Uterus (tissue), 4 donors: ENCODE measurements around the gene NDE1. TPM values are rescaled to one million over a fixed set of nuclear protein-coding genes. Genes with fewer than 3 reads are reported as not detected.
A peak's percentile ranks its signal among the peaks of the same experiment; 100 is the strongest.
"Not testable (repeated sequence)": the region's sequence is repeated elsewhere in the genome, so short reads cannot be mapped to it uniquely, and the experiment has no call there.

Source experiments
- DNase-seq, 2 donors: peaks; one replicate each; pipeline ENCODE4 v3.0.0-alpha.2; 2019 to 2020
- H3K27ac ChIP-seq, 2 donors: fragments of 200-600 bp; sonication (generic); 1 replicate in 1 of 2; 2 replicates in 1 of 2; pipeline ENCODE4 v1.5.1; 2016 to 2018
- H3K27me3 ChIP-seq, 2 donors: fragments of 200-600 bp; sonication (generic); one replicate each; pipeline ENCODE4 v1.5.1; 2018 to 2019; ENCODE audit warnings: control low read depth in 1 of 2
- H3K36me3 ChIP-seq, 2 donors: fragments of 200-600 bp; sonication (generic); one replicate each; pipeline ENCODE4 v1.5.1; 2019; ENCODE audit warnings: control low read depth in 1 of 2
- H3K4me1 ChIP-seq, 2 donors: fragments of 200-600 bp; sonication (generic); one replicate each; pipeline ENCODE4 v1.5.1; 2018 to 2019; ENCODE audit warnings: control low read depth in 1 of 2
- H3K4me3 ChIP-seq, 2 donors: fragments of 200-600 bp; sonication (generic); 1 replicate in 1 of 2; 2 replicates in 1 of 2; pipeline ENCODE4 v1.5.1; 2018 to 2019; ENCODE audit warnings: mild to moderate bottlenecking in 1 of 2
- H3K9me3 ChIP-seq, 2 donors: fragments of 200-600 bp; sonication (generic); one replicate each; pipeline ENCODE4 v1.5.1; 2019; ENCODE audit warnings: control low read depth in 1 of 2
- POLR2A ChIP-seq, 2 donors: fragments of 450-650 bp; IDR thresholded peaks; one replicate each; pipeline ENCODE4 v1.6.1; 2016; ENCODE audit warnings: antibody characterized with exemption in 2 of 2, mild to moderate bottlenecking in 1 of 2, moderate library complexity in 1 of 2
- intact Hi-C: fragments of 100-400 bp; cut with DNase I; formaldehyde crosslinking; loops from one replicate; pipeline ENCODE4 v1.15.1; 2023; ENCODE audit warnings: low total_unique reads
- total RNA-seq, 4 donors: library from RNA; depleted of rRNA in 3 of 4; stranded (reverse); fragments of >200 nt in 3 of 4; gene quantifications; one replicate each; pipeline versions ENCODE4 v1.1.0 to v1.2.4, GENCODE V29; 2014 to 2023
- TF ChIP-seq, protein P1 (sequence below), 4 experiments: fragments of 200-600 bp in 2 of 4; fragments of 450-650 bp in 2 of 4; sonication (generic) in 2 of 4; IDR thresholded peaks; one replicate each; pipeline ENCODE4 v1.5.1; 2016 to 2019; ENCODE audit warnings: antibody characterized with exemption in 4 of 4, mild to moderate bottlenecking in 2 of 4, moderate library complexity in 1 of 4
- donor health status: DM: yes; HTN: yes; CAD: no.

NDE1 gene
- total RNA-seq, 4 donors from 2014 or later = 23.8 to 53.4 (median 39.2) TPM

DNA sequence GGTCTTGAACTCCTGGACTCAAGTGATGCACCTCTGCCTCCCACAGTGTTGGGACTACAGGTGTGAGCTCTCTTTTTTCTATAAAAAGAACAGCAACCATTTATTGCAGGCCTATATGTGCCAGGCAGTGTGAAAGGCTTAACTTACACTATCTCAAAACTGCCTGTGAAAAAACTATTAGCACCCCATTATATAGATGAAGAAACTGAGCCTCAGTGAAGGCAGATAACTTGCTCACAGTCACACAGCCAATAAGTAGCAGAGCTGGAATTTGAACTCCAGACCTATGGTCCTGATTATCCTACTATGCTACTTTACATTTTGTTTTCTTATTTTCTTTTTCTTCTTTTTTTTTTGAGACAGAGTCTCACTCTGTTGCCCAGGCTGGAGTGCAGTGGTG is 15.1 kb downstream of the NDE1 start:
- Histone ChIP-seq H3K36me3 (no peaks in the 10 kb centered on the region), H3K27ac (no peak overlapping the region), H3K4me1 (peaks cover 0 to 3% of the 10 kb centered on the region in 2 donors), H3K4me3 (no peak overlapping the region), H3K27me3 (no peaks in the 10 kb centered on the region), H3K9me3 (no peaks in the 10 kb centered on the region)
- intact Hi-C loops = no loop called here
- no peak for DNase-seq
- TF ChIP-seq POLR2A (IDR thresholded peaks at IDR 0.05) = no peak
- TF ChIP-seq, protein P1, sequence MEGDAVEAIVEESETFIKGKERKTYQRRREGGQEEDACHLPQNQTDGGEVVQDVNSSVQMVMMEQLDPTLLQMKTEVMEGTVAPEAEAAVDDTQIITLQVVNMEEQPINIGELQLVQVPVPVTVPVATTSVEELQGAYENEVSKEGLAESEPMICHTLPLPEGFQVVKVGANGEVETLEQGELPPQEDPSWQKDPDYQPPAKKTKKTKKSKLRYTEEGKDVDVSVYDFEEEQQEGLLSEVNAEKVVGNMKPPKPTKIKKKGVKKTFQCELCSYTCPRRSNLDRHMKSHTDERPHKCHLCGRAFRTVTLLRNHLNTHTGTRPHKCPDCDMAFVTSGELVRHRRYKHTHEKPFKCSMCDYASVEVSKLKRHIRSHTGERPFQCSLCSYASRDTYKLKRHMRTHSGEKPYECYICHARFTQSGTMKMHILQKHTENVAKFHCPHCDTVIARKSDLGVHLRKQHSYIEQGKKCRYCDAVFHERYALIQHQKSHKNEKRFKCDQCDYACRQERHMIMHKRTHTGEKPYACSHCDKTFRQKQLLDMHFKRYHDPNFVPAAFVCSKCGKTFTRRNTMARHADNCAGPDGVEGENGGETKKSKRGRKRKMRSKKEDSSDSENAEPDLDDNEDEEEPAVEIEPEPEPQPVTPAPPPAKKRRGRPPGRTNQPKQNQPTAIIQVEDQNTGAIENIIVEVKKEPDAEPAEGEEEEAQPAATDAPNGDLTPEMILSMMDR (IDR thresholded peaks at IDR 0.05) = no peak

DNA sequence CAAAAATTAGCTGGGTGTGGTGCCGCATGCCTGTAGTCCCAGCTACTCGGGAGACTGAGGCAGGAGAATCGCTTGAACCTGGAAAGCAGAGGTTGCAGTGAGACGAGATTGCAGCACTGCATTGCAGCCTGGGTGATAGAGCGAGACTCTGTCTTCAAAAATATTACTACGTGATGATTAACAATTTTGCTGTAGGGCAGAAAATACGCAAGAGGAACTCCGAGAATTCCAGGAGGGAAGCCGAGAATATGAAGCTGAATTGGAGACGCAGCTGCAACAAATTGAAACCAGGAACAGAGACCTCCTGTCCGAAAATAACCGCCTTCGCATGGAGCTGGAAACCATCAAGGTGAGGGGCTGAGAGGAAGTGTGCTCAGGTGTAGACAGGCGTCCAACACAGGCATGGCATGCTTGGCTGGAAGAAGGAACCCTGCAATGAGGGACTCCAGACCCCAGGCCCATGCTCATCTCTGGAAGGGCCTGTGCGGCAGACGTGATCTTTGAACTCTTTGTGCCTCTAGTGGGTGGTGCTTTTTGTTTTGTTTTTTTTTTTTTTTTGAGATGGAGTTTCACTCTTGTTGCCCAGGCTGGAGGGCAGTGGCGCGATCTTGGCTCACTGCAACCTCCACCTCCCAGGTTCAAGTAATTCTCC is 17.2 kb downstream of the NDE1 start:
- intact Hi-C loops = no loop called here
- no peak for TF ChIP-seq POLR2A (IDR thresholded peaks at IDR 0.05)
- TF ChIP-seq, protein P1 (IDR thresholded peaks at IDR 0.05) = no peak
- no peaks in the 10 kb centered on the region for H3K36me3 ChIP-seq

DNA sequence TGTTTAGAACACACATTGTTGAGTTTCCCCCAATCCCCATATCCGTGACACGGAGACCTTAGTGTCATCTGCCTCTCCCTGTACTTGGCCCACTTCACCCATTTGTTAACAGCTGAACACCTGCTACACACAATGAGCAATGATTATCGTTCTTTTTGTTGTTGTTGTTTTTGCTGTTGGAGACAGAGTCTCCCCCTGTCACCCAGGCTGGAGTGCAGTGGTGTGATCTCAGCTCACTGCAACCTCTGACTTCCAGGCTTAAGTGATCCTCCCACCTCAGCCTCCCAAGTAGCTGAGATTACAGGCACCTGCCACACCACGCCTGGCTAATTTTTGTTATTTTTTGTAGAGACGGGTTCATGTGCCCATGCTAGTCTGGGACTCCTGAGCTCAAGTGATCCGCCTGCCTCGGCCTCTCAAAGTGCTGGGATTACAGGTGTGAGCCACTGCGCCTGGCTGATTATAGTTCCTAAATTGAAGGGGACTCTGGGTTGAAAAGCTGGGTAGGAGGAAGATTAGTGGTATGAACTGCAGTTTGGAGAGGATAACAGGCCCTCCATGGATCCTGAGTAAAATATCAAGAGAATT is 21.6 kb downstream of the NDE1 start:
- H3K36me3 ChIP-seq = no peaks in the 10 kb centered on the region
- TF ChIP-seq, protein P1 (IDR thresholded peaks at IDR 0.05) = no peak
- TF ChIP-seq POLR2A (IDR thresholded peaks at IDR 0.05) = no peak
- intact Hi-C loops = no loop called here
- H3K4me3 ChIP-seq = no peak overlapping the region
- no peaks in the 10 kb centered on the region for H3K9me3 ChIP-seq
- peak overlapping the region; percentile 95 to 96 for H3K27ac ChIP-seq
- no peak for DNase-seq
- H3K27me3 ChIP-seq = no peaks in the 10 kb centered on the region
- H3K4me1 ChIP-seq = peaks cover 0 to 13% of the 10 kb centered on the region in 2 donors

More for the DNA sequence above, 17.2 kb downstream of the NDE1 start:
- Histone ChIP-seq H3K27me3 (no peaks in the 10 kb centered on the region), H3K4me3 (no peak overlapping the region), H3K9me3 (no peaks in the 10 kb centered on the region), H3K27ac (no peak overlapping the region), H3K4me1 (peaks cover 0 to 5% of the 10 kb centered on the region in 2 donors)
- DNase-seq = no peak

DNA sequence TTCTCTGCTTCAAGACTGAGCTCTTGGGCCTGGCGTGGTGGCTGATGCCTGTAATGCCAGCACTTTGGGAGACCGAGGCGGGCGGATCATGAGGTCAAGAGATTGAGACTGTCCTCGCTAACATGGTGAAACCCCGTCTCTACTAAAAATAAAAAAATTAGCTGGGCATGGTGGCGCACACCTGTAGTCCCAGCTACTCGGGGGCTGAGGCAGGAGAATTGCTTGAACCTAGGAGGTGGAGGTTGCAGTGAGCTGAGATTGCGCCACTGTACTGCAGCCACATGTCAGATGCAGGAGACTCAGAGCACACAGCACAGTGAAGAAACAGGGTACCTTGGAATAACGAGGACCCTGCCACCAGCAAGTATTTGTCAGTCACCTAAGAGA is 22.1 kb downstream of the NDE1 start:
- H3K36me3 ChIP-seq, intact Hi-C loops, DNase-seq, H3K4me3 ChIP-seq, H3K9me3 ChIP-seq, H3K27me3 ChIP-seq: not testable (repeated sequence)
- H3K27ac ChIP-seq = peak overlapping the region; percentile 95 to 96
- H3K4me1 ChIP-seq = peaks cover 0 to 13% of the 10 kb centered on the region in 2 donors

DNA sequence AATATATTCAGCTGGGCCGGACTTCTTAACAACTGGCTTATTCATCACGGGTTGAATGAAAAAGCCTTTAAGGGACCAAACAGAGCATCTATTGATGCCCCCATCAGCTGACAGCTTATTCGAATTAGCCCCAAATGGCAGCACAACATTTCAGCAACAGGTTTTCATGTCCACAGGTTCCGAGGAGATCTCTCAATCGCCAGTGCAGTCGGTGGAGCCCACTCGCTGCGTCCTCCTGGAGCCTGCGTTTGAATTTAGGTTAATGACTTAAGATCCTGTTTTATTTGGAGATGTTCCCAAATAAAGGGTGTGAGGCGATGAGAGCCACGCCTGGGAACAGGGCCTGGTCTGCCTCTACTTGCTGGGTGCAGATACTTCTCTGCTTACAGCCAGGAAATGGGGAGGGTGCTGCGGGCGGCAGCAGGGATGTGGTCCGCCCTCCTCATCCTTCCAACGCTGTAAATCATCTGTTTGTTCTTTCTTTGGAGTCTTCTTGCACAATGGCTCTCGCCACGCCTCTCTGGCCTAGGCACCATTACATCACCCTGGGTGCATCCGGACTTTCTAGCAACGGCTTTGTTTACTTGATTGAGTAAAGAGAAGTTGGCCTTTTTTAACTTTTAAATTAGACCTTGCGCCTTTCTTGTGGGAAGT is 22.6 kb downstream of the NDE1 start:
- Histone ChIP-seq H3K4me3 (no peak overlapping the region), H3K27ac (peak overlapping the region; percentile 95 to 96), H3K9me3 (no peaks in the 10 kb centered on the region), H3K36me3 (no peaks in the 10 kb centered on the region), H3K4me1 (peaks cover 0 to 13% of the 10 kb centered on the region in 2 donors), H3K27me3 (no peaks in the 10 kb centered on the region)
- TF ChIP-seq POLR2A (IDR thresholded peaks at IDR 0.05) = peak; percentile 32 to 46
- TF ChIP-seq, protein P1 (IDR thresholded peaks at IDR 0.05) = no peak
- intact Hi-C loops = no loop called here
- peak; percentile 94 to 98 for DNase-seq
